SK-N-SH (cell line): ENCODE results near the gene PTMS. TPM values are rescaled to one million over a fixed set of nuclear protein-coding genes. Genes with fewer than 3 reads are reported as not detected.

Experiments used
- CTCF ChIA-PET: fragments of 300-600, 350-600 bp; formaldehyde crosslinking; extraction: SDS; loops from one replicate; lab custom pipeline; 2021; lab: Yijun Ruan, JAX
- POLR2A ChIA-PET: fragments of 350-600 bp; sonication (Branson Sonifier 250); formaldehyde crosslinking; extraction: SDS; loops from one replicate; lab custom pipeline; 2020; ENCODE audit warnings: antibody characterized with exemption, inconsistent platforms; lab: Yijun Ruan, JAX
- DNase-seq: peaks from one replicate; pipeline ENCODE4 v3.0.0; 2012
- H2AFZ ChIP-seq: fragments of 200-600 bp; sonication (generic); 2 replicates; pipeline ENCODE4 v1.8.1; 2016; ENCODE audit warnings: antibody characterized with exemption, mild to moderate bottlenecking, low read depth
- H3F3A ChIP-seq: fragments of 200-600 bp; sonication (generic); replicated peaks from 2 replicates; pipeline ENCODE3; 2016; ENCODE audit warnings: antibody characterized with exemption, mild to moderate bottlenecking; ENCODE audit not compliant: insufficient read depth
- H3K27ac ChIP-seq, 2 experiments: fragments of 200-500 bp in 1 of 2; fragments of 200-600 bp in 1 of 2; sonication (Bioruptor generic) in 1 of 2; sonication (generic), shearing (Covaris generic) in 1 of 2; 2 replicates each; pipeline versions ENCODE4 v1.5.1 to v1.6.1; 2014 to 2016; ENCODE audit warnings: low read depth in 2 of 2, inconsistent platforms in 1 of 2, low read length in 1 of 2, mild to moderate bottlenecking in 1 of 2, mixed read lengths in 1 of 2
- H3K27me3 ChIP-seq: fragments of 200-600 bp; sonication (generic), shearing (Covaris generic); 2 replicates; pipeline ENCODE4 v1.6.1; 2016; ENCODE audit warnings: mixed run types; ENCODE audit not compliant: insufficient read depth
- H3K36me3 ChIP-seq, 2 experiments: fragments of 200-500 bp in 1 of 2; fragments of 200-600 bp in 1 of 2; sonication (Bioruptor generic) in 1 of 2; sonication (generic) in 1 of 2; replicated peaks in 1 of 2; 2 replicates each; pipeline versions ENCODE3 to v1.5.1; 2014 to 2016; ENCODE audit warnings: low read length in 1 of 2, mild to moderate bottlenecking in 1 of 2; ENCODE audit not compliant: insufficient read depth in 2 of 2, control insufficient read depth in 1 of 2
- H3K4me1 ChIP-seq, 2 experiments: fragments of 200-500 bp in 1 of 2; fragments of 200-600 bp in 1 of 2; sonication (Bioruptor generic) in 1 of 2; sonication (generic), shearing (Covaris generic) in 1 of 2; 2 replicates each; pipeline versions ENCODE4 v1.5.1 to v1.6.1; 2014 to 2016; ENCODE audit warnings: low read depth in 1 of 2, low read length in 1 of 2, mixed run types in 1 of 2; ENCODE audit not compliant: insufficient read depth in 2 of 2, control insufficient read depth in 1 of 2
- H3K4me2 ChIP-seq: fragments of 200-600 bp; sonication (generic), shearing (Covaris generic); 2 replicates; pipeline ENCODE4 v1.6.1; 2017; ENCODE audit warnings: mixed run types
- H3K4me3 ChIP-seq, 2 experiments: fragments of 200-500 bp in 1 of 2; fragments of 200-600 bp in 1 of 2; sonication (Bioruptor generic) in 1 of 2; sonication (generic), shearing (Covaris generic) in 1 of 2; 2 replicates each; pipeline versions ENCODE4 v1.5.1 to v1.8.1; 2014 to 2016; ENCODE audit warnings: low read depth in 2 of 2, inconsistent platforms in 1 of 2, low read length in 1 of 2, mild to moderate bottlenecking in 1 of 2, mixed read lengths in 1 of 2, moderate library complexity in 1 of 2
- H3K79me2 ChIP-seq: fragments of 200-600 bp; sonication (generic); 2 replicates; pipeline ENCODE4 v1.8.1; 2017; ENCODE audit warnings: mild to moderate bottlenecking; ENCODE audit not compliant: insufficient read depth
- H3K9ac ChIP-seq: fragments of 200-600 bp; sonication (generic); 2 replicates; pipeline ENCODE4 v1.6.1; 2017; ENCODE audit warnings: mixed run types
- H3K9me2 ChIP-seq: fragments of 200-600 bp; sonication (generic); 2 replicates; pipeline ENCODE4 v1.6.1; 2017; ENCODE audit warnings: mixed run types
- H3K9me3 ChIP-seq: fragments of 200-600 bp; sonication (generic); 2 replicates; pipeline ENCODE4 v1.6.1; 2017; ENCODE audit warnings: mixed run types, mild to moderate bottlenecking, moderate library complexity
- H4K20me1 ChIP-seq: fragments of 200-600 bp; sonication (generic); 2 replicates; pipeline ENCODE4 v1.6.1; 2017; ENCODE audit warnings: mild to moderate bottlenecking, mixed run types; ENCODE audit not compliant: insufficient read depth
- CHD2 ChIP-seq: fragments of 150-350 bp; IDR thresholded peaks from 2 replicates; pipeline ENCODE4 v1.6.1; 2018; ENCODE audit warnings: low read length; ENCODE audit not compliant: partially characterized antibody
- CTCF ChIP-seq: fragments of 200-600 bp; sonication (generic); IDR thresholded peaks from 2 replicates; pipeline ENCODE4 v1.6.1; 2017; ENCODE audit warnings: antibody characterized with exemption, mild to moderate bottlenecking, moderate library complexity
- ELF1 ChIP-seq: IDR thresholded peaks from 2 replicates; pipeline ENCODE4 v1.4.0; 2012
- EZH2phosphoT487 ChIP-seq: fragments of 200-600 bp; sonication (generic); IDR thresholded peaks from 2 replicates; pipeline ENCODE4 v1.6.1; 2017; ENCODE audit warnings: low read depth, mixed run types, mild to moderate bottlenecking, antibody characterized with exemption, moderate library complexity, borderline replicate concordance
- FOXM1 ChIP-seq: IDR thresholded peaks from 2 replicates; pipeline ENCODE4 v1.4.0; 2012; ENCODE audit warnings: low read depth, mild to moderate bottlenecking
- GABPA ChIP-seq: IDR thresholded peaks from 2 replicates; pipeline ENCODE4 v1.4.0; 2012; ENCODE audit warnings: low read depth, mild to moderate bottlenecking
- MEF2A ChIP-seq: IDR thresholded peaks from 2 replicates; pipeline ENCODE4 v1.4.0; 2012; ENCODE audit warnings: low read depth, borderline replicate concordance
- MXI1 ChIP-seq: IDR thresholded peaks from 2 replicates; pipeline ENCODE4 v1.6.1; 2012; ENCODE audit warnings: mild to moderate bottlenecking, low read depth, low read length, improper control_type of control experiment
- RXRA ChIP-seq: IDR thresholded peaks from 2 replicates; pipeline ENCODE4 v1.4.0; 2012; ENCODE audit warnings: low read depth, mild to moderate bottlenecking, borderline replicate concordance
- TCF12 ChIP-seq: IDR thresholded peaks from 2 replicates; pipeline ENCODE4 v1.4.0; 2012
- TEAD4 ChIP-seq: IDR thresholded peaks from 2 replicates; pipeline ENCODE4 v1.4.0; 2012; ENCODE audit warnings: mild to moderate bottlenecking, borderline replicate concordance; ENCODE audit not compliant: insufficient read depth
- WGBS: methylation state at CpG from one replicate; pipeline ENCODE4 v1.1.6; 2017; ENCODE audit warnings: low lambda C conversion rate; 5-methylcytosine and 5-hydroxymethylcytosine counted together
- polyA plus RNA-seq, 3 experiments: library from polyadenylated mRNA; depleted of rRNA; stranded (reverse); fragments of >200 nt; gene quantifications; 2 replicates each; pipeline ENCODE4 v1.2.3, GENCODE V29; 2012
- TF ChIP-seq, protein P1 (sequence below): IDR thresholded peaks from 2 replicates; pipeline ENCODE4; 2012

The PTMS gene
- polyA plus RNA-seq, 1 of the 3 experiments (the other 2 are of a cell fraction) = 661 TPM

- TF ChIP-seq CTCF = no peak
- TF ChIP-seq MXI1 = no peak
- TF ChIP-seq GABPA = no peak
- TF ChIP-seq EZH2phosphoT487 = no peak
- TF ChIP-seq TEAD4 = no peak
- TF ChIP-seq RXRA = no peak
Observed at GRCh38 chr12:6771091-6771495, 4.9 kb downstream of the PTMS start (continued).

- H3K27me3 ChIP-seq = no peaks in the 10 kb centered on the region
- POLR2A ChIA-PET = interaction anchor here (1.6 kb wide), 1 partner anchor 19 kb away, joined by 9 read pairs; the partner anchor contains the start of gene MLF2
- no peak overlapping the region for H3K4me3 ChIP-seq
- no peak overlapping the region for H3K9ac ChIP-seq
- H3K9me2 ChIP-seq = no peaks in the 10 kb centered on the region
- no peak overlapping the region for H2AFZ ChIP-seq
- H3K4me2 ChIP-seq = no peak overlapping the region
- H4K20me1 ChIP-seq = peaks cover 40% of the 10 kb centered on the region
- no peaks in the 10 kb centered on the region for H3K9me3 ChIP-seq
- TF ChIP-seq TCF12 (no peak), FOXM1 (no peak), CHD2 (no peak), RXRA (no peak), EZH2phosphoT487 (no peak), MEF2A (no peak), ELF1 (no peak)
- TF ChIP-seq, protein P1, sequence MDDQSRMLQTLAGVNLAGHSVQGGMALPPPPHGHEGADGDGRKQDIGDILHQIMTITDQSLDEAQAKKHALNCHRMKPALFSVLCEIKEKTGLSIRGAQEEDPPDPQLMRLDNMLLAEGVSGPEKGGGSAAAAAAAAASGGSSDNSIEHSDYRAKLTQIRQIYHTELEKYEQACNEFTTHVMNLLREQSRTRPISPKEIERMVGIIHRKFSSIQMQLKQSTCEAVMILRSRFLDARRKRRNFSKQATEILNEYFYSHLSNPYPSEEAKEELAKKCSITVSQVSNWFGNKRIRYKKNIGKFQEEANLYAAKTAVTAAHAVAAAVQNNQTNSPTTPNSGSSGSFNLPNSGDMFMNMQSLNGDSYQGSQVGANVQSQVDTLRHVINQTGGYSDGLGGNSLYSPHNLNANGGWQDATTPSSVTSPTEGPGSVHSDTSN = peak; percentile 5; the same call in 1 of the 2 replicates
- no peak for DNase-seq
- CTCF ChIA-PET = interaction anchor here (1.8 to 15.2 kb wide), 3 partner anchors 8 to 54 kb away, joined by 5 to 343 read pairs (median 10); partner anchors contain the start of gene MLF2
- peaks cover 37% of the 10 kb centered on the region for H3K79me2 ChIP-seq
- peak overlapping the region in 1 of 2 experiments; percentile 56; a peak in 1 of 4 replicates for H3K27ac ChIP-seq
- H3F3A ChIP-seq = peaks cover 9% of the 10 kb centered on the region
- H3K4me1 ChIP-seq = peaks cover 9 to 30% of the 10 kb centered on the region in 2 experiments; a peak in 2 of 4 replicates
- H3K36me3 ChIP-seq = peaks cover 23 to 24% of the 10 kb centered on the region in 2 experiments
- 90% methylated on average over 12 of the region's 12 CpGs for WGBS
Observed at GRCh38 chr12:6771509-6772330, 5.6 kb downstream of the PTMS start.
